GM10248 (cell line): ENCODE data around the gene TTC27.

ENCODE experiments used
- CTCF ChIA-PET: fragments of 300-600 bp; sonication (Branson Sonifier 250); formaldehyde crosslinking; extraction: SDS; loops from one replicate; lab custom pipeline; 2021; ENCODE audit warnings: antibody characterized with exemption; lab: Yijun Ruan, JAX
- POLR2A ChIA-PET: fragments of 350-650 bp; sonication (Branson Sonifier 250); formaldehyde crosslinking; extraction: SDS; loops from one replicate; lab custom pipeline; 2020; ENCODE audit warnings: antibody characterized with exemption; lab: Yijun Ruan, JAX
- DNase-seq: peaks from one replicate; pipeline ENCODE4 v3.0.0; 2012; ENCODE audit errors: extremely low spot score
- CTCF ChIP-seq: IDR thresholded peaks from 2 replicates; pipeline ENCODE4 v1.5.1; 2012; ENCODE audit warnings: mild to moderate bottlenecking, low read depth; ENCODE audit errors: extremely low read depth, missing control alignments, control extremely low read depth

Gene TTC27

GRCh38 chr2:32798829-32799228 lies 171.0 kb downstream of the TTC27 start:
- TF ChIP-seq CTCF = no peak

GRCh38 chr2:32801741-32802140 lies 173.9 kb downstream of the TTC27 start:
- CTCF ChIA-PET = no interaction called here

More at GRCh38 chr2:32798829-32799228, 171.0 kb downstream of the TTC27 start:
- no peak for DNase-seq
- ChIA-PET POLR2A (no interaction called here), CTCF (no interaction called here)

GRCh38 chr2:32802877-32803276 lies 175.0 kb downstream of the TTC27 start:
- no peak for DNase-seq
- ChIA-PET POLR2A (no interaction called here), CTCF (interaction anchor here (1.6 kb wide), 1 partner anchor 14 kb away, joined by 5 read pairs; no protein-coding TSS in a partner anchor)
- TF ChIP-seq CTCF = no peak

More at GRCh38 chr2:32801741-32802140, 173.9 kb downstream of the TTC27 start:
- no peak for TF ChIP-seq CTCF
- POLR2A ChIA-PET = no interaction called here
- DNase-seq = no peak

- DNase-seq = no peak
- ChIA-PET CTCF (interaction anchor here (1.6 kb wide), 1 partner anchor 15 kb away, joined by 5 read pairs; no protein-coding TSS in a partner anchor), POLR2A (no interaction called here)
- TF ChIP-seq CTCF = no peak
Observed at GRCh38 chr2:32804205-32804604, 176.4 kb downstream of the TTC27 start.

- ChIA-PET POLR2A (no interaction called here), CTCF (interaction anchor here (0.6 kb wide), 1 partner anchor 12 kb away, joined by 3 read pairs; no protein-coding TSS in a partner anchor)
- DNase-seq = no peak
- no peak for TF ChIP-seq CTCF
Observed at GRCh38 chr2:32805104-32806095, 177.6 kb downstream of the TTC27 start.

- POLR2A ChIA-PET = no interaction called here
- CTCF ChIA-PET = no interaction called here
- DNase-seq = no peak
- no peak for TF ChIP-seq CTCF
Observed at GRCh38 chr2:32806857-32807256, 179.0 kb downstream of the TTC27 start.
